H9 (cell line): Measurements from ENCODE around the gene LRRC58. TPM values are rescaled to one million over a fixed set of nuclear protein-coding genes. Genes with fewer than 3 reads are reported as not detected.

Source experiments
- DNase-seq: peaks from one replicate; pipeline ENCODE4 v3.0.0-alpha.2; 2017
- H2AFZ ChIP-seq: one replicate; pipeline ENCODE4 v1.6.1; 2013; ENCODE audit warnings: mild to moderate bottlenecking, low read length, control low read depth, moderate library complexity
- H2AK5ac ChIP-seq: 2 replicates; pipeline ENCODE4 v1.6.1; 2013; ENCODE audit warnings: low read length, control low read depth, mixed read lengths; ENCODE audit not compliant: insufficient read length
- H2BK120ac ChIP-seq: one replicate; pipeline ENCODE4 v1.6.1; 2013; ENCODE audit warnings: low read depth, mild to moderate bottlenecking, low read length, control low read depth, inconsistent platforms; ENCODE audit not compliant: poor library complexity, severe bottlenecking
- H2BK12ac ChIP-seq: 2 replicates; pipeline ENCODE4 v1.6.1; 2013; ENCODE audit warnings: low read length, control low read depth, mixed read lengths, low read depth; ENCODE audit not compliant: insufficient read length
- H2BK15ac ChIP-seq: 2 replicates; pipeline ENCODE4 v1.6.1; 2013; ENCODE audit warnings: low read depth, low read length, control low read depth
- H2BK20ac ChIP-seq: one replicate; pipeline ENCODE4 v1.6.1; 2013; ENCODE audit warnings: low read depth, mild to moderate bottlenecking, low read length, control low read depth, inconsistent platforms; ENCODE audit not compliant: poor library complexity, severe bottlenecking
- H2BK5ac ChIP-seq: 2 replicates; pipeline ENCODE4 v1.6.1; 2013; ENCODE audit warnings: low read length, control low read depth, mixed read lengths; ENCODE audit not compliant: insufficient read length
- H3K14ac ChIP-seq: 2 replicates; pipeline ENCODE4 v1.6.1; 2013; ENCODE audit warnings: low read length, control low read depth; ENCODE audit not compliant: insufficient read depth
- H3K18ac ChIP-seq: 2 replicates; pipeline ENCODE4 v1.6.1; 2013; ENCODE audit warnings: low read depth, mild to moderate bottlenecking, mixed read lengths, low read length, control low read depth; ENCODE audit not compliant: insufficient read length
- H3K23ac ChIP-seq: 2 replicates; pipeline ENCODE4 v1.6.1; 2013; ENCODE audit warnings: low read length, control low read depth, mixed read lengths, low read depth; ENCODE audit not compliant: insufficient read length
- H3K23me2 ChIP-seq: 2 replicates; pipeline ENCODE4 v1.6.1; 2013; ENCODE audit warnings: low read depth, mild to moderate bottlenecking, mixed read lengths, low read length, control low read depth; ENCODE audit not compliant: insufficient read length, poor library complexity, severe bottlenecking
- H3K27ac ChIP-seq: 2 replicates; pipeline ENCODE4 v1.5.1; 2013; ENCODE audit warnings: low read length, control low read depth, mixed read lengths, low read depth; ENCODE audit not compliant: insufficient read length
- H3K27me3 ChIP-seq: 2 replicates; pipeline ENCODE4 v1.6.1; 2013; ENCODE audit warnings: low read length, control low read depth, inconsistent platforms; ENCODE audit not compliant: insufficient read depth
- H3K4ac ChIP-seq: 2 replicates; pipeline ENCODE4 v1.6.1; 2013; ENCODE audit warnings: low read depth, mild to moderate bottlenecking, control low read depth, inconsistent platforms, low read length, moderate library complexity
- H3K4me1 ChIP-seq: 2 replicates; pipeline ENCODE4 v1.6.1; 2013; ENCODE audit warnings: low read length, control low read depth, inconsistent platforms; ENCODE audit not compliant: insufficient read depth
- H3K4me2 ChIP-seq: 2 replicates; pipeline ENCODE4 v1.6.1; 2013; ENCODE audit warnings: low read length, control low read depth, mixed read lengths; ENCODE audit not compliant: insufficient read length, insufficient read depth
- H3K56ac ChIP-seq: 2 replicates; pipeline ENCODE4 v1.6.1; 2013; ENCODE audit warnings: low read depth, mild to moderate bottlenecking, mixed read lengths, low read length, control low read depth; ENCODE audit not compliant: insufficient read length
- H3K79me1 ChIP-seq: 2 replicates; pipeline ENCODE4 v1.6.1; 2013; ENCODE audit warnings: low read depth, mild to moderate bottlenecking, moderate library complexity, low read length, control low read depth, inconsistent platforms; ENCODE audit not compliant: insufficient read depth, poor library complexity, severe bottlenecking
- H3K79me2 ChIP-seq: 2 replicates; pipeline ENCODE4 v1.6.1; 2013; ENCODE audit warnings: low read length, control low read depth, inconsistent platforms; ENCODE audit not compliant: insufficient read depth
- H3K9ac ChIP-seq: 2 replicates; pipeline ENCODE4 v1.6.1; 2013; ENCODE audit warnings: low read length, control low read depth, mixed read lengths; ENCODE audit not compliant: insufficient read length; ENCODE audit errors: extremely low read depth
- H3K9me3 ChIP-seq: one replicate; pipeline ENCODE4 v1.6.1; 2013; ENCODE audit warnings: low read depth, low read length, inconsistent platforms; ENCODE audit not compliant: control insufficient read depth
- H3T11ph ChIP-seq: one replicate; pipeline ENCODE4 v1.6.1; 2013; ENCODE audit warnings: mild to moderate bottlenecking, low read length, control low read depth, inconsistent platforms
- H4K20me1 ChIP-seq: one replicate; pipeline ENCODE4 v1.6.1; 2013; ENCODE audit not compliant: control insufficient read depth, insufficient read length, insufficient read depth
- H4K5ac ChIP-seq: 2 replicates; pipeline ENCODE4 v1.6.1; 2013; ENCODE audit warnings: low read depth, mild to moderate bottlenecking, mixed read lengths, low read length, control low read depth; ENCODE audit not compliant: insufficient read length
- H4K8ac ChIP-seq: replicated peaks from 2 replicates; pipeline ENCODE4 v1.6.1; 2013; ENCODE audit warnings: low read length, control low read depth, mixed read lengths, low read depth; ENCODE audit not compliant: insufficient read length
- H4K91ac ChIP-seq: 2 replicates; pipeline ENCODE4 v1.6.1; 2013; ENCODE audit warnings: low read depth, mild to moderate bottlenecking, moderate library complexity, mixed read lengths, low read length, control low read depth; ENCODE audit not compliant: insufficient read length
- H3K27ac Mint-ChIP-seq, 3 experiments: 2 replicates in 2 of 3; 3 replicates in 1 of 3; pipeline ENCODE4 v1.8.0; 2020 to 2021; ENCODE audit warnings: mixed read lengths in 3 of 3, mild to moderate bottlenecking in 1 of 3, moderate library complexity in 1 of 3
- H3K27me3 Mint-ChIP-seq: 2 replicates; pipeline ENCODE4 v1.8.0; 2021; ENCODE audit warnings: low read depth, mild to moderate bottlenecking, moderate library complexity, mixed read lengths
- H3K36me3 Mint-ChIP-seq, 3 experiments: 2 replicates in 2 of 3; 3 replicates in 1 of 3; pipeline ENCODE4 v1.8.0; 2020 to 2021; ENCODE audit warnings: low read depth in 3 of 3, mixed read lengths in 3 of 3; ENCODE audit not compliant: insufficient read depth in 1 of 3
- H3K4me1 Mint-ChIP-seq, 2 experiments: 2 replicates each; pipeline ENCODE4 v1.8.0; 2020; ENCODE audit warnings: mixed read lengths in 2 of 2
- H3K4me3 Mint-ChIP-seq, 2 experiments: 2 replicates in 1 of 2; 3 replicates in 1 of 2; pipeline ENCODE4 v1.8.0; 2020 to 2021; ENCODE audit warnings: mild to moderate bottlenecking in 2 of 2, mixed read lengths in 2 of 2, moderate library complexity in 1 of 2
- H3K9me3 Mint-ChIP-seq, 2 experiments: 2 replicates in 1 of 2; 3 replicates in 1 of 2; pipeline ENCODE4 v1.8.0; 2020; ENCODE audit warnings: mild to moderate bottlenecking in 2 of 2, mixed read lengths in 2 of 2, moderate library complexity in 1 of 2
- WGBS: extraction: QIAGEN DNeasy Blood & Tissue Kit; methylation state at CpG from one replicate; pipeline ENCODE4 v1.1.7; 2013; ENCODE audit warnings: missing lambda C conversion rate, low lambda C conversion rate, mixed read lengths; ENCODE audit not compliant: insufficient read length; ENCODE audit errors: extremely low coverage; 5-methylcytosine and 5-hydroxymethylcytosine counted together
- total RNA-seq: library from RNA; stranded (reverse); gene quantifications from 2 replicates; pipeline ENCODE4 v1.2.1, GENCODE V29; 2021
- TF ChIP-seq, protein P1 (sequence below): fragments of 200-600 bp; sonication (generic); conservative IDR thresholded peaks from 3 replicates; pipeline ENCODE4 v1.8.0; 2021; ENCODE audit warnings: antibody characterized with exemption, mild to moderate bottlenecking

The LRRC58 gene
- total RNA-seq, 1 experiment from 2014 or later: 18.2 TPM

DNA sequence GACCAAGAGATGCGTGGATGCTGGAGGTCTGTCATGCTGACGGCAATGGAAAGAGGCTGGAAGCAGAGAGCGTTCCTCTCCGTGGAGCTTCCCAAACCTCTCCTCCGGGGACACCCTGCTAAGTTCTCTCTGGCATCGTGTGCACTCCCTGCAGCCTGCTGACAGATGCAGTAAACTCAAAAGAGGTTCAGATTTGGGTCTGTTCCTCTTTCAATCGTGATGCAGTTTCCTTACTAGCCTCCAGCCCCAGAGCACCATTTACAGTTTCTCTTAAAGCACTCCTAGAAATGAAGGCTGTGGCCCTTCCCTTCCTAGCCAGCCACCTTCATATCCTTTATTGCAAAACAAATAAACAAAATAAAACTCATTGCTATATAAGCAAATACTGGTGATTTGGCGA, 47.3 kb upstream of the LRRC58 start:
- no peak overlapping the region for H3K56ac ChIP-seq
- H4K20me1 ChIP-seq: no peaks in the 10 kb centered on the region
- no peak overlapping the region for H3K27ac ChIP-seq
- H3K79me2 ChIP-seq: no peaks in the 10 kb centered on the region
- no peak overlapping the region for H3K23ac ChIP-seq
- TF ChIP-seq, protein P1, sequence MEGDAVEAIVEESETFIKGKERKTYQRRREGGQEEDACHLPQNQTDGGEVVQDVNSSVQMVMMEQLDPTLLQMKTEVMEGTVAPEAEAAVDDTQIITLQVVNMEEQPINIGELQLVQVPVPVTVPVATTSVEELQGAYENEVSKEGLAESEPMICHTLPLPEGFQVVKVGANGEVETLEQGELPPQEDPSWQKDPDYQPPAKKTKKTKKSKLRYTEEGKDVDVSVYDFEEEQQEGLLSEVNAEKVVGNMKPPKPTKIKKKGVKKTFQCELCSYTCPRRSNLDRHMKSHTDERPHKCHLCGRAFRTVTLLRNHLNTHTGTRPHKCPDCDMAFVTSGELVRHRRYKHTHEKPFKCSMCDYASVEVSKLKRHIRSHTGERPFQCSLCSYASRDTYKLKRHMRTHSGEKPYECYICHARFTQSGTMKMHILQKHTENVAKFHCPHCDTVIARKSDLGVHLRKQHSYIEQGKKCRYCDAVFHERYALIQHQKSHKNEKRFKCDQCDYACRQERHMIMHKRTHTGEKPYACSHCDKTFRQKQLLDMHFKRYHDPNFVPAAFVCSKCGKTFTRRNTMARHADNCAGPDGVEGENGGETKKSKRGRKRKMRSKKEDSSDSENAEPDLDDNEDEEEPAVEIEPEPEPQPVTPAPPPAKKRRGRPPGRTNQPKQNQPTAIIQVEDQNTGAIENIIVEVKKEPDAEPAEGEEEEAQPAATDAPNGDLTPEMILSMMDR: no peak
- no peak overlapping the region for H2BK20ac ChIP-seq
- H3K14ac ChIP-seq: no peak overlapping the region
- Mint-ChIP-seq H3K27me3 (no peaks in the 10 kb centered on the region), H3K4me3 (no peak overlapping the region), H3K4me1 (no peaks in the 10 kb centered on the region), H3K9me3 (no peaks in the 10 kb centered on the region), H3K27ac (no peak overlapping the region), H3K36me3 (peaks cover 40 to 64% (median 63%) of the 10 kb centered on the region in 3 experiments; a peak in 6 of 7 replicates)
- no CpG with 5 or more reads among the region's 8 CpGs for WGBS
- H2AK5ac ChIP-seq: no peak overlapping the region
- H4K8ac ChIP-seq: no peak overlapping the region
- no peak overlapping the region for H2BK5ac ChIP-seq
- H3K9ac ChIP-seq: no peak overlapping the region
- no peak overlapping the region for H3K4ac ChIP-seq
- H3K23me2 ChIP-seq: no peaks in the 10 kb centered on the region
- no peak overlapping the region for H4K91ac ChIP-seq
- no peak overlapping the region for H3T11ph ChIP-seq
- no peak overlapping the region for H2BK120ac ChIP-seq
- no peaks in the 10 kb centered on the region for H3K4me1 ChIP-seq
- H3K4me2 ChIP-seq: no peak overlapping the region
- H3K18ac ChIP-seq: no peak overlapping the region
- DNase-seq: no peak
- no peak overlapping the region for H2BK12ac ChIP-seq
- H2BK15ac ChIP-seq: no peak overlapping the region
- no peaks in the 10 kb centered on the region for H3K27me3 ChIP-seq
- H3K79me1 ChIP-seq: no peaks in the 10 kb centered on the region
- H2AFZ ChIP-seq: no peak overlapping the region
- no peak overlapping the region for H4K5ac ChIP-seq
- no peaks in the 10 kb centered on the region for H3K9me3 ChIP-seq
